H1 (cell line): ENCODE data around the gene NFASC. TPM values are rescaled to one million over a fixed set of nuclear protein-coding genes. Genes with fewer than 3 reads are reported as not detected.

Source experiments
- CTCF ChIA-PET: fragments of 300-600 bp; sonication (Branson Sonifier 250); formaldehyde crosslinking; loops from one replicate; lab custom pipeline; 2021; ENCODE audit not compliant: partially characterized antibody; lab: Charles Lee
- POLR2A ChIA-PET: fragments of 300-600 bp; sonication (Branson Sonifier 250); formaldehyde crosslinking; loops from one replicate; lab custom pipeline; 2021; ENCODE audit warnings: inconsistent platforms; ENCODE audit not compliant: partially characterized antibody; lab: Charles Lee
- DNase-seq, 2 experiments: peaks; one replicate each; pipeline versions ENCODE4 v3.0.0 to v3.0.0-alpha.2; 2010 to 2022; ENCODE audit warnings: low spot score in 2 of 2, low read depth in 1 of 2, mixed read lengths in 1 of 2
- FAIRE-seq: peaks from 2 replicates; lab custom pipeline; 2011; peaks lifted over from hg19 to GRCh38; lab: Jason Lieb, UNC
- H2AFZ ChIP-seq: 2 replicates; pipeline ENCODE4 v1.8.1; 2012; ENCODE audit warnings: low read length, inconsistent platforms
- H2AK5ac ChIP-seq: 2 replicates; pipeline ENCODE4 v1.6.1; 2013; ENCODE audit warnings: low read depth, low read length
- H2BK120ac ChIP-seq: replicated peaks from 2 replicates; pipeline ENCODE3; 2013; ENCODE audit warnings: low read depth, low read length, inconsistent platforms
- H2BK12ac ChIP-seq: 2 replicates; pipeline ENCODE4 v1.6.1; 2013; ENCODE audit warnings: low read depth, low read length
- H2BK15ac ChIP-seq: 2 replicates; pipeline ENCODE4 v1.6.1; 2013; ENCODE audit warnings: low read length
- H2BK20ac ChIP-seq: 2 replicates; pipeline ENCODE4 v1.6.1; 2013; ENCODE audit warnings: low read length
- H2BK5ac ChIP-seq: 2 replicates; pipeline ENCODE4 v1.6.1; 2013; ENCODE audit warnings: low read depth, low read length
- H3K14ac ChIP-seq: 2 replicates; pipeline ENCODE4 v1.6.1; 2013; ENCODE audit warnings: inconsistent platforms; ENCODE audit not compliant: insufficient read length
- H3K18ac ChIP-seq: 2 replicates; pipeline ENCODE4 v1.6.1; 2013; ENCODE audit warnings: low read length; ENCODE audit errors: extremely low read depth
- H3K23ac ChIP-seq: 2 replicates; pipeline ENCODE4 v1.6.1; 2013; ENCODE audit warnings: inconsistent platforms; ENCODE audit not compliant: insufficient read length
- H3K23me2 ChIP-seq: 2 replicates; pipeline ENCODE4 v1.6.1; 2013; ENCODE audit warnings: low read depth, low read length
- H3K27ac ChIP-seq: 2 replicates; pipeline ENCODE4 v1.6.1; 2011; ENCODE audit warnings: low read depth, low read length, inconsistent platforms
- H3K27me3 ChIP-seq, 4 experiments: replicated peaks in 1 of 4; 1 replicate in 1 of 4; 2 replicates in 3 of 4; pipeline versions ENCODE4 v1.6.1 to v1.8.1; 2011 to 2013; ENCODE audit warnings: low read length in 3 of 4, mild to moderate bottlenecking in 3 of 4, inconsistent platforms in 2 of 4, mixed read lengths in 2 of 4, moderate library complexity in 1 of 4; ENCODE audit not compliant: control insufficient read depth in 3 of 4, insufficient read depth in 3 of 4; ENCODE audit errors: extremely low read depth in 1 of 4
- H3K36me3 ChIP-seq, 4 experiments: 2 replicates each; pipeline versions ENCODE4 v1.6.1 to v1.8.1; 2011 to 2013; ENCODE audit warnings: mild to moderate bottlenecking in 4 of 4, low read length in 3 of 4, moderate library complexity in 2 of 4, control low read depth in 1 of 4, inconsistent platforms in 1 of 4; ENCODE audit not compliant: insufficient read depth in 4 of 4, control insufficient read depth in 2 of 4
- H3K4ac ChIP-seq: replicated peaks from 2 replicates; pipeline ENCODE3; 2013; ENCODE audit warnings: low read length, low read depth, mixed read lengths, inconsistent platforms; ENCODE audit not compliant: insufficient read length
- H3K4me1 ChIP-seq, 4 experiments: replicated peaks in 1 of 4; 1 replicate in 1 of 4; 2 replicates in 3 of 4; pipeline versions ENCODE4 v1.6.1 to v1.8.1; 2011 to 2013; ENCODE audit warnings: low read length in 3 of 4, inconsistent platforms in 2 of 4, mixed read lengths in 1 of 4; ENCODE audit not compliant: insufficient read depth in 4 of 4, control insufficient read depth in 3 of 4
- H3K4me2 ChIP-seq, 2 experiments: 2 replicates each; pipeline versions ENCODE4 v1.6.1 to v1.8.1; 2011 to 2013; ENCODE audit warnings: low read depth in 2 of 2, low read length in 2 of 2, control low read depth in 1 of 2, inconsistent platforms in 1 of 2, mild to moderate bottlenecking in 1 of 2; ENCODE audit not compliant: insufficient read depth in 1 of 2
- H3K4me3 ChIP-seq, 4 experiments: fragments of 200-600, 300-600 bp in 1 of 4; sonication (generic), shearing (Covaris generic), sonication (Bioruptor Twin) in 1 of 4; 2 replicates each; pipeline versions ENCODE4 v1.5.1 to v1.8.1; 2011 to 2016; ENCODE audit warnings: low read length in 4 of 4, low read depth in 3 of 4, control low read depth in 2 of 4, inconsistent platforms in 2 of 4, mild to moderate bottlenecking in 2 of 4, mixed read lengths in 1 of 4, moderate library complexity in 1 of 4; ENCODE audit not compliant: insufficient read depth in 2 of 4; ENCODE audit errors: extremely low read depth in 1 of 4
- H3K56ac ChIP-seq: replicated peaks from 2 replicates; pipeline ENCODE3; 2013; ENCODE audit warnings: low read depth, mild to moderate bottlenecking, mixed read lengths, low read length, inconsistent platforms; ENCODE audit not compliant: insufficient read length
- H3K79me1 ChIP-seq: 2 replicates; pipeline ENCODE4 v1.6.1; 2013; ENCODE audit warnings: low read depth, low read length, control low read depth
- H3K79me2 ChIP-seq, 2 experiments: 2 replicates each; pipeline versions ENCODE4 v1.6.1 to v1.8.1; 2012 to 2013; ENCODE audit warnings: low read length in 2 of 2, mild to moderate bottlenecking in 2 of 2, inconsistent platforms in 1 of 2; ENCODE audit not compliant: insufficient read depth in 2 of 2, control insufficient read depth in 1 of 2
- H3K9ac ChIP-seq, 4 experiments: replicated peaks in 1 of 4; 1 replicate in 1 of 4; 2 replicates in 3 of 4; pipeline versions ENCODE4 v1.6.1 to v1.8.1; 2011 to 2013; ENCODE audit warnings: low read depth in 3 of 4, low read length in 3 of 4, control low read depth in 2 of 4, mild to moderate bottlenecking in 2 of 4, moderate library complexity in 2 of 4, inconsistent platforms in 1 of 4; ENCODE audit errors: extremely low read depth in 1 of 4
- H3K9me3 ChIP-seq, 2 experiments: 2 replicates each; pipeline versions ENCODE4 v1.6.1 to v1.8.1; 2012 to 2013; ENCODE audit warnings: mild to moderate bottlenecking in 2 of 2, moderate library complexity in 2 of 2, control low read depth in 1 of 2, inconsistent platforms in 1 of 2, low read depth in 1 of 2, low read length in 1 of 2, mixed read lengths in 1 of 2; ENCODE audit not compliant: insufficient read depth in 2 of 2
- H4K20me1 ChIP-seq, 2 experiments: replicated peaks in 1 of 2; 2 replicates each; pipeline versions ENCODE3 to v1.8.1; 2011 to 2013; ENCODE audit warnings: inconsistent platforms in 2 of 2, low read length in 2 of 2, mild to moderate bottlenecking in 1 of 2; ENCODE audit not compliant: insufficient read depth in 2 of 2, control insufficient read depth in 1 of 2
- H4K5ac ChIP-seq: 2 replicates; pipeline ENCODE4 v1.6.1; 2013; ENCODE audit warnings: low read length, low read depth, mixed read lengths, inconsistent platforms; ENCODE audit not compliant: insufficient read length
- H4K8ac ChIP-seq: 2 replicates; pipeline ENCODE4 v1.8.0; 2013; ENCODE audit warnings: mild to moderate bottlenecking, moderate library complexity, low read length, inconsistent platforms; ENCODE audit not compliant: insufficient read depth; ENCODE audit errors: extremely low read depth
- H4K91ac ChIP-seq: replicated peaks from 2 replicates; pipeline ENCODE3; 2013; ENCODE audit warnings: low read length, mixed read lengths, inconsistent platforms; ENCODE audit not compliant: insufficient read length
- BRCA1 ChIP-seq: IDR thresholded peaks from 2 replicates; pipeline ENCODE4 v1.6.1; 2012; ENCODE audit warnings: low read depth, low read length, improper control_type of control experiment
- POU5F1 ChIP-seq: IDR thresholded peaks from 2 replicates; pipeline ENCODE4 v1.6.1; 2011; ENCODE audit warnings: low read depth, mild to moderate bottlenecking, low read length, moderate library complexity
- WGBS, 2 experiments: shearing (Covaris generic) in 1 of 2; methylation state at CpG; one replicate each; pipeline versions ENCODE4 v1.1.6 to v1.1.7; 2013 to 2015; ENCODE audit warnings: low lambda C conversion rate in 2 of 2, mixed read lengths in 2 of 2, inconsistent platforms in 1 of 2, low coverage in 1 of 2, missing lambda C conversion rate in 1 of 2; ENCODE audit not compliant: insufficient replicate concordance in 2 of 2, insufficient coverage in 1 of 2, insufficient read length in 1 of 2; ENCODE audit errors: extremely low coverage in 1 of 2, missing lambda C conversion rate in 1 of 2; 5-methylcytosine and 5-hydroxymethylcytosine counted together
- polyA plus RNA-seq, 7 experiments: library from polyadenylated mRNA; depleted of rRNA in 3 of 7; stranded (reverse) in 5 of 7; unstranded in 2 of 7; fragments of >200 nt in 5 of 7; fragments of 200-250 nt in 2 of 7; gene quantifications; 1 replicate in 5 of 7; 2 replicates in 1 of 7; 4 replicates in 1 of 7; pipeline versions ENCODE4 v1.2.1 to v1.2.3, GENCODE V29; 2011 to 2013; ENCODE audit warnings: missing spikeins in 2 of 7, mixed read lengths in 2 of 7
- total RNA-seq: library from RNA; stranded (reverse); fragmentation: NEBNext Ultra II Directional; extraction: Animal tissue kit (Norgen Biotek cat#: 25700); gene quantifications from 2 replicates; pipeline ENCODE4 v1.2.1, GENCODE V29; 2021

Gene NFASC
- total and polyA plus RNA-seq, 2 of the 8 experiments (the other 6 are each of a cell fraction or from before 2014, with no cell fraction given), result 5.0 to 15.2 TPM

GRCh38 chr1:204834336-204834735 is 36.3 kb upstream of the NFASC start:
- no peaks in the 10 kb centered on the region; a peak in 2 of 7 replicates for H3K27me3 ChIP-seq
- H3K56ac ChIP-seq, result no peak overlapping the region
- H3K79me1 ChIP-seq, result no peaks in the 10 kb centered on the region; the same call in 1 of the 2 replicates
- TF ChIP-seq POU5F1, result peak; percentile 47; the same call in 1 of the 2 replicates
- no peak for TF ChIP-seq BRCA1
- H3K23me2 ChIP-seq, result no peaks in the 10 kb centered on the region; the same call in 1 of the 2 replicates
- no peak overlapping the region for H2AFZ ChIP-seq
- no peak overlapping the region for H2BK120ac ChIP-seq
- no peak overlapping the region for H3K9ac ChIP-seq
- FAIRE-seq (no peak), DNase-seq (no peak)
- POLR2A ChIA-PET, result interaction anchor here (0.6 to 1.3 kb wide), 6 partner anchors 11 to 164 kb away, joined by 3 to 6 read pairs (median 4); no protein-coding TSS in a partner anchor
- no peak overlapping the region for H3K27ac ChIP-seq
- no peak overlapping the region for H3K18ac ChIP-seq
- no peak overlapping the region for H2BK15ac ChIP-seq
- no peak overlapping the region for H3K23ac ChIP-seq
- peaks cover 5% of the 10 kb centered on the region in 2 experiments for H4K20me1 ChIP-seq
- CTCF ChIA-PET, result interaction anchor here (0.7 to 24.6 kb wide), 7 partner anchors 17 to 140 kb away, joined by 3 to 361 read pairs (median 4); no protein-coding TSS in a partner anchor
- H3K4ac ChIP-seq, result no peak overlapping the region
- H2BK5ac ChIP-seq, result no peak overlapping the region; the same call in 1 of the 2 replicates
- no peak overlapping the region for H3K4me3 ChIP-seq
- H3K4me2 ChIP-seq, result peak overlapping the region in 1 of 2 experiments; percentile 3; a peak in 1 of 4 replicates
- peaks cover 4 to 16% (median 10%) of the 10 kb centered on the region in 4 experiments; a peak in 6 of 7 replicates for H3K4me1 ChIP-seq
- no peak overlapping the region for H4K91ac ChIP-seq
- H4K5ac ChIP-seq, result no peak overlapping the region
- no peak overlapping the region for H2BK20ac ChIP-seq
- H3K36me3 ChIP-seq, result no peaks in the 10 kb centered on the region
- H3K14ac ChIP-seq, result no peak overlapping the region
- H4K8ac ChIP-seq, result no peak overlapping the region
- H2BK12ac ChIP-seq, result no peak overlapping the region
- no peaks in the 10 kb centered on the region for H3K9me3 ChIP-seq
- no peak overlapping the region for H2AK5ac ChIP-seq
- no peaks in the 10 kb centered on the region for H3K79me2 ChIP-seq
- WGBS, 2 experiments, result 30% methylated on average over 4 of the region's 5 CpGs; no CpG with 5 or more reads in 1 of the 2 experiments
